GM23338 (cell line): ENCODE data around the gene BTNL9. TPM values are rescaled to one million over a fixed set of nuclear protein-coding genes. Genes with fewer than 3 reads are reported as not detected.

Source experiments
- ATAC-seq: fragments of 200-7000 bp; cut with Tn5 transposase; 3 replicates; pipeline ENCODE4 v1.9.1; 2020
- DNase-seq: peaks from one replicate; pipeline ENCODE4 v3.0.0-alpha.2; 2015; ENCODE audit warnings: low spot score
- H2AFZ ChIP-seq: fragments of 200-600 bp; sonication (generic); 2 replicates; pipeline ENCODE4 v1.8.0; 2016; ENCODE audit warnings: antibody characterized with exemption, mild to moderate bottlenecking, moderate library complexity
- H3F3A ChIP-seq: fragments of 200-600 bp; sonication (generic); replicated peaks from 2 replicates; pipeline ENCODE4 v1.8.0; 2017; ENCODE audit warnings: antibody characterized with exemption, mixed run types, low read depth
- H3K27ac ChIP-seq: fragments of 200-600 bp; sonication (generic); 2 replicates; pipeline ENCODE4 v1.6.1; 2016; ENCODE audit warnings: low read depth
- H3K27me3 ChIP-seq: fragments of 200-600 bp; sonication (generic); 2 replicates; pipeline ENCODE4 v1.8.0; 2016; ENCODE audit warnings: mild to moderate bottlenecking, mixed run types, moderate library complexity; ENCODE audit not compliant: insufficient read depth
- H3K36me3 ChIP-seq: fragments of 200-600 bp; sonication (generic); 2 replicates; pipeline ENCODE4 v1.8.0; 2016; ENCODE audit warnings: mild to moderate bottlenecking; ENCODE audit not compliant: insufficient read depth
- H3K4me1 ChIP-seq: fragments of 200-600 bp; sonication (generic); 2 replicates; pipeline ENCODE4 v1.8.0; 2016; ENCODE audit warnings: mild to moderate bottlenecking, moderate library complexity; ENCODE audit not compliant: insufficient read depth
- H3K4me2 ChIP-seq: fragments of 200-600 bp; sonication (generic); 2 replicates; pipeline ENCODE4 v1.7.1; 2017; ENCODE audit warnings: mixed run types
- H3K4me3 ChIP-seq: fragments of 200-600 bp; sonication (generic); 2 replicates; pipeline ENCODE4 v1.6.1; 2016; ENCODE audit warnings: mixed run types
- H3K79me2 ChIP-seq: fragments of 200-600 bp; sonication (generic); replicated peaks from 2 replicates; pipeline ENCODE4 v1.8.0; 2017; ENCODE audit warnings: mild to moderate bottlenecking; ENCODE audit not compliant: insufficient read depth
- H3K9me2 ChIP-seq: fragments of 200-600 bp; sonication (generic); 2 replicates; pipeline ENCODE4 v1.8.0; 2017; ENCODE audit not compliant: insufficient read depth
- H4K20me1 ChIP-seq: fragments of 200-600 bp; sonication (generic); replicated peaks from 2 replicates; pipeline ENCODE4 v1.8.0; 2017; ENCODE audit warnings: mild to moderate bottlenecking; ENCODE audit not compliant: insufficient read depth
- H3K27ac Mint-ChIP-seq: 2 replicates; pipeline ENCODE4 v1.8.0; 2020; ENCODE audit warnings: inconsistent platforms, mild to moderate bottlenecking, moderate library complexity, mixed read lengths
- H3K27me3 Mint-ChIP-seq: 3 replicates; pipeline ENCODE4 v1.8.0; 2022; ENCODE audit warnings: low read depth, mild to moderate bottlenecking, moderate library complexity, mixed read lengths, inconsistent platforms; ENCODE audit not compliant: insufficient read depth, poor library complexity
- H3K36me3 Mint-ChIP-seq: 3 replicates; pipeline ENCODE4 v1.8.0; 2021; ENCODE audit warnings: low read depth, mild to moderate bottlenecking, inconsistent platforms, moderate library complexity, mixed read lengths
- H3K4me1 Mint-ChIP-seq: 3 replicates; pipeline ENCODE4 v1.8.0; 2020; ENCODE audit warnings: mild to moderate bottlenecking, inconsistent platforms, mixed read lengths
- H3K4me3 Mint-ChIP-seq: 3 replicates; pipeline ENCODE4 v1.8.0; 2021; ENCODE audit warnings: moderate library complexity, mild to moderate bottlenecking, inconsistent platforms, mixed read lengths
- H3K9me3 Mint-ChIP-seq: 3 replicates; pipeline ENCODE4 v1.8.0; 2020; ENCODE audit warnings: moderate library complexity, mild to moderate bottlenecking, inconsistent platforms, mixed read lengths
- EZH2 ChIP-seq: fragments of 200-600 bp; sonication (generic); IDR thresholded peaks from one replicate; pipeline ENCODE4 v1.8.0; 2017; ENCODE audit warnings: antibody characterized with exemption, mild to moderate bottlenecking, low read depth; ENCODE audit not compliant: unreplicated experiment
- NANOG ChIP-seq: IDR thresholded peaks from 2 replicates; pipeline ENCODE4 v1.6.1; 2016; ENCODE audit warnings: antibody characterized with exemption, borderline replicate concordance
- STAT1 ChIP-seq: IDR thresholded peaks from one replicate; pipeline ENCODE4 v1.6.1; 2016; ENCODE audit warnings: antibody characterized with exemption; ENCODE audit not compliant: unreplicated experiment
- polyA plus RNA-seq: library from polyadenylated mRNA; unstranded; fragments of >200 nt; fragmentation: Nextera tagmentation; extraction: Ambion mirVana; gene quantifications from 2 replicates; pipeline ENCODE4 v1.2.1, GENCODE V29; 2016
- total RNA-seq: library from RNA; depleted of rRNA; stranded (reverse); fragments of >200 nt; shearing (Covaris generic); gene quantifications from 2 replicates; pipeline ENCODE4 v1.2.3, GENCODE V29; 2014
- TF ChIP-seq, protein P1 (sequence below): fragments of 250-450 bp; sonication (Bioruptor Pico); IDR thresholded peaks from 2 replicates; pipeline ENCODE4 v1.5.0; 2020; ENCODE audit warnings: mild to moderate bottlenecking, moderate library complexity
- TF ChIP-seq, protein P2 (sequence below), 2 experiments: fragments of 200-600 bp in 1 of 2; sonication (generic) in 1 of 2; conservative IDR thresholded peaks; 2 replicates each; pipeline versions ENCODE4 v1.5.1 to v1.6.1; 2016 to 2017; ENCODE audit warnings: antibody characterized with exemption in 2 of 2, low read depth in 2 of 2, mild to moderate bottlenecking in 2 of 2, moderate library complexity in 1 of 2
- TF ChIP-seq, protein P3 (sequence below): IDR thresholded peaks from one replicate; pipeline ENCODE4 v1.6.1; 2018; ENCODE audit warnings: antibody characterized with exemption; ENCODE audit not compliant: unreplicated experiment
- TF ChIP-seq, protein P4 (sequence below): IDR thresholded peaks from 2 replicates; pipeline ENCODE4 v1.6.1; 2016; ENCODE audit warnings: antibody characterized with exemption

BTNL9 gene
- total and polyA plus RNA-seq, 2 experiments from 2014 or later: 0.21 to 3.4 TPM

DNA sequence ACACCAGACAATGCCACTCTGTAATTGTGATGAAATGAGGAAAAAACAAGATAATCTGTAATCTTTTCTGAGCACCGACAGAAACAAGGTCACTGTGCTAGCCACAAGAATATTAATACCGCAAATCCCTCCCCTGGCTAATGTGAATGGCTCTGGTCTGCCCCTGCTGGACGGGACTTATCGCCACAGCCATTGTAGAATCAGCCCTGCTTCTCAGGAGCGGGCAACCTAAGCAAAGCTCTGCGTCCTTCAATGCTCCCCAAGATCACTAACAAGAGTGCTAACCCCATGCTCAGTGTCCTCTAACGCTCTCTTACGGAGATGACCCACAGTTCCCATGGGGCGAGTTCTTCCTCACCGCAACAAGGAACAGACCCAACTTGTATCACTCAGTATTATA is 48.2 kb downstream of the BTNL9 start:
- ATAC-seq (peak; percentile 89), DNase-seq (peak; percentile 83)
- Mint-ChIP-seq H3K9me3 (no peaks in the 10 kb centered on the region; the same call in 2 of the 3 replicates), H3K27ac (no peak overlapping the region), H3K4me3 (no peak overlapping the region), H3K4me1 (peaks cover 20% of the 10 kb centered on the region), H3K36me3 (no peaks in the 10 kb centered on the region), H3K27me3 (peaks cover 17% of the 10 kb centered on the region)
- Histone ChIP-seq H3K27ac (no peak overlapping the region), H3K27me3 (peaks cover 24% of the 10 kb centered on the region), H3K4me1 (peaks cover 13% of the 10 kb centered on the region; the same call in 1 of the 2 replicates), H3K79me2 (no peaks in the 10 kb centered on the region), H4K20me1 (no peaks in the 10 kb centered on the region; the same call in 1 of the 2 replicates), H3K9me2 (no peaks in the 10 kb centered on the region), H3K36me3 (no peaks in the 10 kb centered on the region), H2AFZ (no peak overlapping the region), H3K4me3 (no peak overlapping the region), H3K4me2 (no peak overlapping the region), H3F3A (0 out of 2 replicates have a peak, but pooled peaks cover 4% of the 10 kb centered on the region)
- TF ChIP-seq, protein P1, sequence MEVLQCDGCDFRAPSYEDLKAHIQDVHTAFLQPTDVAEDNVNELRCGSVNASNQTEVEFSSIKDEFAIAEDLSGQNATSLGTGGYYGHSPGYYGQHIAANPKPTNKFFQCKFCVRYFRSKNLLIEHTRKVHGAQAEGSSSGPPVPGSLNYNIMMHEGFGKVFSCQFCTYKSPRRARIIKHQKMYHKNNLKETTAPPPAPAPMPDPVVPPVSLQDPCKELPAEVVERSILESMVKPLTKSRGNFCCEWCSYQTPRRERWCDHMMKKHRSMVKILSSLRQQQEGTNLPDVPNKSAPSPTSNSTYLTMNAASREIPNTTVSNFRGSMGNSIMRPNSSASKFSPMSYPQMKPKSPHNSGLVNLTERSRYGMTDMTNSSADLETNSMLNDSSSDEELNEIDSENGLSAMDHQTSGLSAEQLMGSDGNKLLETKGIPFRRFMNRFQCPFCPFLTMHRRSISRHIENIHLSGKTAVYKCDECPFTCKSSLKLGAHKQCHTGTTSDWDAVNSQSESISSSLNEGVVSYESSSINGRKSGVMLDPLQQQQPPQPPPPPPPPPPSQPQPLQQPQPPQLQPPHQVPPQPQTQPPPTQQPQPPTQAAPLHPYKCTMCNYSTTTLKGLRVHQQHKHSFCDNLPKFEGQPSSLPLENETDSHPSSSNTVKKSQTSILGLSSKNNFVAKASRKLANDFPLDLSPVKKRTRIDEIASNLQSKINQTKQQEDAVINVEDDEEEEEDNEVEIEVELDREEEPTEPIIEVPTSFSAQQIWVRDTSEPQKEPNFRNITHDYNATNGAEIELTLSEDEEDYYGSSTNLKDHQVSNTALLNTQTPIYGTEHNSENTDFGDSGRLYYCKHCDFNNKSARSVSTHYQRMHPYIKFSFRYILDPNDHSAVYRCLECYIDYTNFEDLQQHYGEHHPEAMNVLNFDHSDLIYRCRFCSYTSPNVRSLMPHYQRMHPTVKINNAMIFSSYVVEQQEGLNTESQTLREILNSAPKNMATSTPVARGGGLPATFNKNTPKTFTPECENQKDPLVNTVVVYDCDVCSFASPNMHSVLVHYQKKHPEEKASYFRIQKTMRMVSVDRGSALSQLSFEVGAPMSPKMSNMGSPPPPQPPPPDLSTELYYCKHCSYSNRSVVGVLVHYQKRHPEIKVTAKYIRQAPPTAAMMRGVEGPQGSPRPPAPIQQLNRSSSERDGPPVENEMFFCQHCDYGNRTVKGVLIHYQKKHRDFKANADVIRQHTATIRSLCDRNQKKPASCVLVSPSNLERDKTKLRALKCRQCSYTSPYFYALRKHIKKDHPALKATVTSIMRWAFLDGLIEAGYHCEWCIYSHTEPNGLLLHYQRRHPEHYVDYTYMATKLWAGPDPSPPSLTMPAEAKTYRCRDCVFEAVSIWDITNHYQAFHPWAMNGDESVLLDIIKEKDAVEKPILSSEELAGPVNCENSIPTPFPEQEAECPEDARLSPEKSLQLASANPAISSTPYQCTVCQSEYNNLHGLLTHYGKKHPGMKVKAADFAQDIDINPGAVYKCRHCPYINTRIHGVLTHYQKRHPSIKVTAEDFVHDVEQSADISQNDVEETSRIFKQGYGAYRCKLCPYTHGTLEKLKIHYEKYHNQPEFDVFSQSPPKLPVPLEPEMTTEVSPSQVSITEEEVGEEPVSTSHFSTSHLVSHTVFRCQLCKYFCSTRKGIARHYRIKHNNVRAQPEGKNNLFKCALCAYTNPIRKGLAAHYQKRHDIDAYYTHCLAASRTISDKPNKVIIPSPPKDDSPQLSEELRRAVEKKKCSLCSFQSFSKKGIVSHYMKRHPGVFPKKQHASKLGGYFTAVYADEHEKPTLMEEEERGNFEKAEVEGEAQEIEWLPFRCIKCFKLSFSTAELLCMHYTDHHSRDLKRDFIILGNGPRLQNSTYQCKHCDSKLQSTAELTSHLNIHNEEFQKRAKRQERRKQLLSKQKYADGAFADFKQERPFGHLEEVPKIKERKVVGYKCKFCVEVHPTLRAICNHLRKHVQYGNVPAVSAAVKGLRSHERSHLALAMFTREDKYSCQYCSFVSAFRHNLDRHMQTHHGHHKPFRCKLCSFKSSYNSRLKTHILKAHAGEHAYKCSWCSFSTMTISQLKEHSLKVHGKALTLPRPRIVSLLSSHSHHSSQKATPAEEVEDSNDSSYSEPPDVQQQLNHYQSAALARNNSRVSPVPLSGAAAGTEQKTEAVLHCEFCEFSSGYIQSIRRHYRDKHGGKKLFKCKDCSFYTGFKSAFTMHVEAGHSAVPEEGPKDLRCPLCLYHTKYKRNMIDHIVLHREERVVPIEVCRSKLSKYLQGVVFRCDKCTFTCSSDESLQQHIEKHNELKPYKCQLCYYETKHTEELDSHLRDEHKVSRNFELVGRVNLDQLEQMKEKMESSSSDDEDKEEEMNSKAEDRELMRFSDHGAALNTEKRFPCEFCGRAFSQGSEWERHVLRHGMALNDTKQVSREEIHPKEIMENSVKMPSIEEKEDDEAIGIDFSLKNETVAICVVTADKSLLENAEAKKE (CRISPR knock-in tag): no peak
- no peak for TF ChIP-seq STAT1
- TF ChIP-seq NANOG: no peak
- no peak for TF ChIP-seq EZH2
- TF ChIP-seq, protein P2, sequence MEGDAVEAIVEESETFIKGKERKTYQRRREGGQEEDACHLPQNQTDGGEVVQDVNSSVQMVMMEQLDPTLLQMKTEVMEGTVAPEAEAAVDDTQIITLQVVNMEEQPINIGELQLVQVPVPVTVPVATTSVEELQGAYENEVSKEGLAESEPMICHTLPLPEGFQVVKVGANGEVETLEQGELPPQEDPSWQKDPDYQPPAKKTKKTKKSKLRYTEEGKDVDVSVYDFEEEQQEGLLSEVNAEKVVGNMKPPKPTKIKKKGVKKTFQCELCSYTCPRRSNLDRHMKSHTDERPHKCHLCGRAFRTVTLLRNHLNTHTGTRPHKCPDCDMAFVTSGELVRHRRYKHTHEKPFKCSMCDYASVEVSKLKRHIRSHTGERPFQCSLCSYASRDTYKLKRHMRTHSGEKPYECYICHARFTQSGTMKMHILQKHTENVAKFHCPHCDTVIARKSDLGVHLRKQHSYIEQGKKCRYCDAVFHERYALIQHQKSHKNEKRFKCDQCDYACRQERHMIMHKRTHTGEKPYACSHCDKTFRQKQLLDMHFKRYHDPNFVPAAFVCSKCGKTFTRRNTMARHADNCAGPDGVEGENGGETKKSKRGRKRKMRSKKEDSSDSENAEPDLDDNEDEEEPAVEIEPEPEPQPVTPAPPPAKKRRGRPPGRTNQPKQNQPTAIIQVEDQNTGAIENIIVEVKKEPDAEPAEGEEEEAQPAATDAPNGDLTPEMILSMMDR (conservative IDR thresholded peaks at IDR 0.05; ENCODE audit: low read depth in 2 of 2): peak; percentile 70
- TF ChIP-seq, protein P3, sequence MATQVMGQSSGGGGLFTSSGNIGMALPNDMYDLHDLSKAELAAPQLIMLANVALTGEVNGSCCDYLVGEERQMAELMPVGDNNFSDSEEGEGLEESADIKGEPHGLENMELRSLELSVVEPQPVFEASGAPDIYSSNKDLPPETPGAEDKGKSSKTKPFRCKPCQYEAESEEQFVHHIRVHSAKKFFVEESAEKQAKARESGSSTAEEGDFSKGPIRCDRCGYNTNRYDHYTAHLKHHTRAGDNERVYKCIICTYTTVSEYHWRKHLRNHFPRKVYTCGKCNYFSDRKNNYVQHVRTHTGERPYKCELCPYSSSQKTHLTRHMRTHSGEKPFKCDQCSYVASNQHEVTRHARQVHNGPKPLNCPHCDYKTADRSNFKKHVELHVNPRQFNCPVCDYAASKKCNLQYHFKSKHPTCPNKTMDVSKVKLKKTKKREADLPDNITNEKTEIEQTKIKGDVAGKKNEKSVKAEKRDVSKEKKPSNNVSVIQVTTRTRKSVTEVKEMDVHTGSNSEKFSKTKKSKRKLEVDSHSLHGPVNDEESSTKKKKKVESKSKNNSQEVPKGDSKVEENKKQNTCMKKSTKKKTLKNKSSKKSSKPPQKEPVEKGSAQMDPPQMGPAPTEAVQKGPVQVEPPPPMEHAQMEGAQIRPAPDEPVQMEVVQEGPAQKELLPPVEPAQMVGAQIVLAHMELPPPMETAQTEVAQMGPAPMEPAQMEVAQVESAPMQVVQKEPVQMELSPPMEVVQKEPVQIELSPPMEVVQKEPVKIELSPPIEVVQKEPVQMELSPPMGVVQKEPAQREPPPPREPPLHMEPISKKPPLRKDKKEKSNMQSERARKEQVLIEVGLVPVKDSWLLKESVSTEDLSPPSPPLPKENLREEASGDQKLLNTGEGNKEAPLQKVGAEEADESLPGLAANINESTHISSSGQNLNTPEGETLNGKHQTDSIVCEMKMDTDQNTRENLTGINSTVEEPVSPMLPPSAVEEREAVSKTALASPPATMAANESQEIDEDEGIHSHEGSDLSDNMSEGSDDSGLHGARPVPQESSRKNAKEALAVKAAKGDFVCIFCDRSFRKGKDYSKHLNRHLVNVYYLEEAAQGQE: no peak
- TF ChIP-seq, protein P4, sequence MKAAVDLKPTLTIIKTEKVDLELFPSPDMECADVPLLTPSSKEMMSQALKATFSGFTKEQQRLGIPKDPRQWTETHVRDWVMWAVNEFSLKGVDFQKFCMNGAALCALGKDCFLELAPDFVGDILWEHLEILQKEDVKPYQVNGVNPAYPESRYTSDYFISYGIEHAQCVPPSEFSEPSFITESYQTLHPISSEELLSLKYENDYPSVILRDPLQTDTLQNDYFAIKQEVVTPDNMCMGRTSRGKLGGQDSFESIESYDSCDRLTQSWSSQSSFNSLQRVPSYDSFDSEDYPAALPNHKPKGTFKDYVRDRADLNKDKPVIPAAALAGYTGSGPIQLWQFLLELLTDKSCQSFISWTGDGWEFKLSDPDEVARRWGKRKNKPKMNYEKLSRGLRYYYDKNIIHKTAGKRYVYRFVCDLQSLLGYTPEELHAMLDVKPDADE: no peak
